GM18873 (cell line): ENCODE results near the gene PDE7B.

ENCODE experiments used
- ATAC-seq: cut with Tn5 transposase; IDR thresholded peaks from one replicate; pipeline ENCODE4 v1.9.1; 2021; ENCODE audit warnings: mild to moderate bottlenecking, moderate library complexity, moderate number of reproducible peaks; ENCODE audit not compliant: unreplicated experiment, low FRiP score

PDE7B gene

DNA sequence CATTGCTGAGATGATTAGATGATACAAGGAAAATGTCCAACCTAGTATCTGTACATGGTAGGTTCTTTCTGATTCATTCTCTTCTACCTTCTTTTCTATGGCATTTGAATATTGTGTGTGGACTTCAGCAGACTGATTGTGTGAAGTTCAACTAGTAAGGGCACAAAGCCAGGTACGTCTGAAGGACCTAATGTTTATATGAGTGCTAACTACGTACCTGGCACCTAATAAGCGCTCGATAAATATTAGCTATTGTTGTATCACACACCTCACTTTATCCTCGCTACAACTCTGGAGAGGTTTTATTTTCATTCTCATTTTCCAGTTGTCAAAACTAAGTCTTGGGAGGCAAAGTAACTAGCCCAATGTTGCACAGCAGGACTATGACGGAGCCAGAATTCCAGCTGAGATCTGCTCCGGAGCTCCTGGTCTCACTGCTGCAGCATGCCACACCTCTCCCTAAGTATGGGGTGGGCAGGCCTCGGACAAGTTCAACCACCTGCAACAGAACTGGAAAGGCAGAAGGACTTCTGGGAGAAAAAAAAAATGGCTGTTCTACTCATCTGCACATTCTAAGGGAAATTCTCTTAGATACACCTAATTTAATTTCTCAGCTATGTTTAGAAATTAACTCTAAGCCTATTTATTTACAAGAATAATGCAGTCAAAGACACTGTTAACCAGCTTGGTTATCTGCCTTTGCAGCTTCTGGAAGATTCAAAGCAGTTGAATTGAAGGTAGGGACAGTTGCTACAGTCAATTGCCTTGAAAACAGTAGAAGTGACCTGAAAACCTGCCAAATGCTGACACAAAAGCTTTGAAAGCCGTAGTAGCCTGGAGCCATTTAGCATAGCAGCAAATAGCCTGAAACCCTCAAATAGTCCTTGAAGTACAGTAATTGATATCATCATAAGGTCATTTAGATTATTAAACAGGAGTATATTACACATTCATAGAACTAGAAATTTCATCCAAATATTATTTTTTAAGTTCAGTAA is 165.0 kb downstream of the PDE7B start:
- ATAC-seq: no peak

DNA sequence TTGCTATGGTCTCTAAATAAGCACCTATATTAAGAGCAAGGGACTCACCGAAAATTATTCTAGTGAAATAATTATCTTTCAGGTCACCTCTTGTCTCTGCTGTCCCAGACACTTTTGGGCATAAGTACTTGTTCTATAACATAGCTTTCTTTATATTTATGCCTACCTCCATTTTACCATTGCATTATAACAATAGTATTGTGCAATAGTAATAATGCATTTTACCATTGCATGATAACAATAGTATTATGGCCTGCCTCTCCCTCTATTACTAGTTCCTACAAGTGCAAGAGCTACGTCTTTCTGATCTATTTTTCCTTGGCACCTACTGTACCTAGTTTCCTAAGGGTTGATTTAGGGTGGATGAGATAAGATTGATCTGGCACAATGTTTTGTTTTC is 169.2 kb downstream of the PDE7B start:
- ATAC-seq: no peak

DNA sequence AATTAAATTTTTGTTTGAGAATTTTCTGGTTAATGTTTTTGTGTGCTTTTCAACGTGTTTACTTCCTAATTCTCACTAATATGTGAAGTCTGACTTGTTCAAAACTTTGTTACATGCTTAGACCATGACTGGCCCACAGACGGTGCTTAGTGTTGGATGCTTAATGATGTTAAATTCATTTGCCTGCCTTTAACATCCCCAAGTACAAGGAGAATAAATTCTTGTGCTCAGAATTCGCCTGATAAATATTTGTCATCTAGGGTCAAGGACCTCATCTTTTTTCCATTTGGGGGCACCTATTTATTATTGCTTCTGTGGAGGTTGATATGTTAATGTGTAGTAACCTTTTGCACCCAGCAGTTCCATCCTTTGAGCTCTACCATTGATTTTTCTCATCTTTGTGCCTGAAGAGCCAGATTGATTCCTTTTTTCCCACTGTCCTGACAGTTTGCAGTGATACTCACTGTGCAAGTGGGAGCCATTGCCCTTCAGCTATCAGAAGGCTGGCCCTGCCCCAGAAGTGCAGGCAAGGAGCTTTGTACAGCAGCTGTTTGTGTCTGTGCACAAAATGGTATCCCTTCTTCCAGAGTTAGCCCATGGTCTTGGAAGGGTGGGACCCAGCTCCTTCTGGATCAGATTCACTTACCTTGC is 170.8 kb downstream of the PDE7B start:
- no peak for ATAC-seq

DNA sequence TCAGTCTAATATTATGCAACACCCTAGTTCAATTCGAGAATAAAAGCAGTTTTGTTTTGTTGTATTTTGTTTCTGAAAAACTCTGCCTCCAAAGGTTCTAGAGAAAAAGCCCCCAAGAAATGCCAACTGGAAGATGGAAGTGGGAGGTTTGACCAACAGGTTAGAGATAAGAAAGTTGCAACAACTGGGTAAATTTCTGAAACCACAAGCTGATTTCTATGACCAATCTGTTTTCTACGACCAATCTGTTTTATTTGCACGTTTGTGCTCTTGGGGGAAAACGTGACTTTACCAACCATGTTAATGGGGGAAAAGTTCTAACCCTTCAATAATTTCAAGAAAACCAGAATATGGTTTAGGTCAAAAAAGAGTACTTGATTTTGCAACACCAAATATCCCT is 173.2 kb downstream of the PDE7B start:
- ATAC-seq: no peak

DNA sequence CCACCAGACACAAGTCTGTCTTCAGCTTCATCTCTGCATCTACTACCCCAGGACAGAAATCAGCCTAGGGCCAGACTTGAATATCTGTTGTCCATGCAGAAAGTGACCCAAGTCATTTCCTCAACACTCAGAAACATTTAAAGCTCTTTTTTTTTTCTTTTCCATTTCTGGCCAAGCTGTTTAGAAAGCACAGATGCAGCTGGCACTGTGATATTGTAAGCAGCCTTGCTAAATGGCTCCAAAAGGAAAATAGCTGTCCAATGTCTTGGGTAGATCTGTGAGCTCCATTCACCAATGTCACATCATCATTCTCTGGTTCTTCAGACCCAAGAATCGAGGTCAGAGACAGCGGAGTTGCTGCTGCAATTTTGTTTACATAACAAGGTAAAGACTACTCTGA is 174.2 kb downstream of the PDE7B start:
- ATAC-seq: no peak

DNA sequence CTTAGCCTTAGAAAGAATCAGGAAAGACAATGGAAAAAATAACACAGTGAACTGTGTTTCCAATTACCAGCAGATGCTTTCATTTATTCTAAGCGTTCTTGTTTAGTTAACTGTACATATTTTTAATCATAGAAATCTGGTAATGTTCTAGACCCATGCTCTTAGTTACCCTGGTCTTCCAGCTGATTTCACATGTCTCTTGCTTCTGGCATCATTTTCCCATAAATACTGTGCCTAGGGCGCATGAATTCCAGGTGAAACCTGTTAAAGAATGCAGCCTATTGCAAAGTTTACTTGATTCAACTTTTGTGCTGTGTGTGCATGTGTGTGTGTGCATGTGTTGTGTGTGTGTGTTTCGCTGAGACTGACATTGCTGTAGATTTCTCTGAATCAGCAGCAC is 178.6 kb downstream of the PDE7B start:
- no peak for ATAC-seq

DNA sequence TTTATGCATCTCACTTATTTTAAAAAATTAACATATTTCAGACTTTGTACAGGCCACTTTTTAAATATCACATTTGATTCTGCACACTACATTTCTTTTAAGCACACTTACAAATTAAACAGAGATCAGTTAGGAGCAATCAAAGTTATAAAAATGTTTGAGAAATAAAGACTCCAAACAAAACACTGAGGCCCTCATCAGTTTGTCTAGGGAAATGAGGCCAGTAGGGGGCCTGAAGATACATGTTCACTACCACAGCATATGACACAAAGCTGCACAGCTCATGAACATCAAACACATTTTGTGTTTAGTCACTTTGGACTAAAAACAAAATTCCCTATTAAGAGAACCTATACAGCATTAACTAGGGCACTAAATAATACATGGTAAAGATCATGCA is 180.5 kb downstream of the PDE7B start:
- ATAC-seq: no peak

DNA sequence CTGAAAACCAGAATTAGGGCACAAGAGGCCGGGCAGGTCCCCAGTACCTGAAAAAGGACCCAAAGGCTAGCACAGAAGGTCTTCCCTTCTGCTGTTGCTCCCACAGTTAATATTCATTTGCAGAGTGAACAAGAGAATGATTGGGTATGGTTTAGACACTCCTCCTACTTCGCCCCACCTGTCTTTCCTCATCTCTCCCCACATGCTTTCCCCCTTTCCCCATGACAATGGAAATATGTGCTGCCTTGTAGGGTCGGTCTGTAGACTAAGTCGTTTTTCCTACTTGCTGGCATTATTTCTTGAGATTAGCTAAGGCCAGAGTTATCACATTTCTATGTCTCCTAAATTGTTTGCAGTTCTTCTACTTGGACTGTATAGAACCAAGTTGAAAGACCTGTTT is 181.9 kb downstream of the PDE7B start:
- ATAC-seq: no peak

DNA sequence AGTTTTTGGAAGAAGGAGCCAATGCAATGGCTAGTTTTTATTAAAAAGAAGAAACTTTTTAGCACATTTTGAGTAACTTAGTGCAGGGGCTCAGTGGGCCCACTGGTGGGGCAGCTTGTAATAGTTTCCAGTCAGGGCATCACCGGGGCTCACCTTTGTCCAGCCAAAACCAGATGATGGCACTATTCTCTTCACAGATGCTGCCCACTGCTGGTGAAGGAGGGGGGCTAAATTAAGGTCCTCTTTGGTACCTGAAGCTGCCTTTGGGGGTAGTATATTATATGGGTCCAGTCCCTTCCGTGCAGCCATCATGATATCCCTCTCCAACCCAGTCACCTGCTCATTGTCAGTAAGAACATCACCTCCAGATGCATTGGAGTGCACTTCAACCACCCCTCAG is 182.9 kb downstream of the PDE7B start:
- no peak for ATAC-seq

DNA sequence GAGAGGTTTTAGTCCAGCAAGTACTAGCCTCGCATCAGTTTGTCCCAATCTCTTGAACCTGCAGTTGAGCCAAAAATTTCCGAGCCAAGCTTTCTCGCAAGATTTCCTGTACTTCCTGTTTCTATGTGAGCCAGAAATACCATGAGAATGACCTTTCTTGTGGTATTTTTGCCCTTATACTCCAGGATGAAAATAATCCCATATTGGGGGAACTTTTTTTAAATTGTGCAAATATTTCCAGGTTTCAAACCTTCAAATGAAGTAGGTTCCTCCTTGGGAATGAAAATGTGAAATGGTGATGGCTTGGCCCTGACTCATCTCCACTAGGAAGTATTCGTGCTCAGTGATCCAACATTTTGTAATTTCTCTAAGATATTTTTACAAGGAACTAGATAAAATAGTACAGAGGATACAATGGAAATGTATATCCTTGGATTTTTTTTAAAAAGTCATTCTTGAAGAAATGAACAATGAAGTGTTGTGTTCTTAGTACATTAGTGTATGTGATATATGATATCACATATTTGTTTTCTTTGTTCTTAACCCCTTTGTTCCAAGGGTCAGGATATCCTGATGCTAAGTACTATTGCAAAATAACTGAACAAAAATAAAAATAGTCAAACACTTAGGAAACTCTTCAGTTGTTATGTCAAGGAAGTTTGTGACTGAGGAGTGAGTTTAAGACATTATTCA is 184.0 kb downstream of the PDE7B start:
- ATAC-seq: no peak

DNA sequence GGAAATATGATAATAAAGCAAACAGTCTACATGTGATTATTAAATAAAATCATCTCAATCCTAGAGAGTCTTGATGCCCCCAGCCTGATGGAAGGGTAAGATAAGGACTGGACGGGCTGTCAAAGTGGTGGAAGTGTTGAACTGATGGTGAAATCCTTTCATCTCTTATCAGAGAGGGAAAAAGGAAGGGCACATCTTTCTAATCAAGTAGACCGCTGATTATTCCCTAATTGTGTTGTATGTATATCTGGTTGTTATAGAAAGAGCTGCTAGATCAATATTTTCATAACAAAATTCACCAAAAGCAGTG is 184.5 kb downstream of the PDE7B start:
- no peak for ATAC-seq

DNA sequence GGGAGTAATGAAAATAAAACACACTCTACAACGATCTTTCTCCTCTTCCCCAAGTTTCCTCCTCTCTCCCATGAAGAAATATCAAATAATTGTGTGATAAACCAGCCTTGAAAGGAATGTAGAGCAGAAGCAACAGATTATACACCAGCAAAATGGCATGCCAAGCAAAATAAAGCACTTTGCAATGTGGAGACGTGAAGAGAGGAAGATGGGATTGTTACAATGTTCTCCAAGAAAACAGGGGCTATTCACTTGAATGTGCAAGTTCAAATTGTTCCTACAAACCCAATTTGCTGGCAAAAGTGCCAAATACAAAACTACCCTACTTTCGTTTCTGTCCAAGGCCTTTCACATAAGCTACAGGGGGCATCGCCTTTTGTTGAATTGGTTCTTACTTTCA is 185.1 kb downstream of the PDE7B start:
- no peak for ATAC-seq

DNA sequence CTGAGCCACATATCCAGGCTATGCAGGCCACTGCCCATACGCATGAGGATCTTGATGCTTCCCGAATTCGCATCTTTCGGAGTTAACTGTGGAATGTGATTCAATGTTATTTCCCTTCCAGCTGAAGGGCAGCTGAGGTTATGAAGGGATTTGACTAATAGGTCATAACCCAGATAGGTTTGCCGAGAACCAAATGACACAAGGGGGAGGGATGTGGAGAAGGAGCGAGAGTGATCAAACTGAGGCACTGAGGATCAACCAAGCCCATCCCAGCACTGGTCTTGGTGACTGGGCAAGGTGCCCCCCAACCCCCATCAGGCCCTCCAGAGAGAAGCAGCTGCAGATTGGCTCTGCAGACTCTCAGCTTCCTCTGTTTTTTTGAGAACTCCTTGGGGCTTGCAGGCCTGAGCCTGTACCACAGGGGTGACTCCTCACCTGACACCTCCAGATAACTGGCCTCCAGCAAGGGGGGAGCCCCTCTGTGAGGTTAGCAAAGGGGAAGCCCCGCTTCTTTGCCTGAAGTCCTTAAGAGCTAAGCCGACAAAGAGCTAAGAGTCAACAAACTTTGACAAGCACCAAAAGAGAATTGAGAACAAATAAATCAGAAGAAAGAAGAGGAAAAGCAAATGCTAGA is 185.9 kb downstream of the PDE7B start:
- no peak for ATAC-seq

DNA sequence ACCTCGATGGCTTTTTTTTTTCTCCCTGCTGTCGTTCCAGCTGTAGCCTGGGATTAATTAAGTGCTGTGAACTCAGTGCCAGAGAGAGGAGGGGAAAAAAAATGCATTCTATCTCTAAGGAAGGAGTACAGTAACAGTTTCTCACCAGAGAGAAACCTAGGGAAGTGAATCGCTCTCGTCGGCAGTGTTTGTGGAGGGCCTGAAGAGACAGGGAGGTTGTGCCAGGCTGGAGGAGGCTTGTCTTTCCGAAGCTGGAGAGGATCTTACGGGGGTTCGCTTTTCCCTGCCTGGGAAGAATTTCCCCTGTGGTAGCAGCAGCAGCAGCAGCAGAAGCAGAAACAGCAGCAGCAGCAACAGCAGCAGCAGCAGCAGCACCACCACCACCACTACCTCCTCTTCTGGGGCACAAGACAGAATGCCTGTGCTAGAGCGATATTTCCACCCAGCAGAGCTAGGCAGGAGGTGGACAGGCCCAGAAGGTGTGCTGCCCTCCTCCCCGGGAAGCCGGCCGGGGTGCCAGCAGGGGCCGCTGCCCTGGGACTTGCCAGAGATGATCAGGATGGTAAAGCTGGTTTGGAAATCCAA is 186.5 kb downstream of the PDE7B start:
- no peak for ATAC-seq

DNA sequence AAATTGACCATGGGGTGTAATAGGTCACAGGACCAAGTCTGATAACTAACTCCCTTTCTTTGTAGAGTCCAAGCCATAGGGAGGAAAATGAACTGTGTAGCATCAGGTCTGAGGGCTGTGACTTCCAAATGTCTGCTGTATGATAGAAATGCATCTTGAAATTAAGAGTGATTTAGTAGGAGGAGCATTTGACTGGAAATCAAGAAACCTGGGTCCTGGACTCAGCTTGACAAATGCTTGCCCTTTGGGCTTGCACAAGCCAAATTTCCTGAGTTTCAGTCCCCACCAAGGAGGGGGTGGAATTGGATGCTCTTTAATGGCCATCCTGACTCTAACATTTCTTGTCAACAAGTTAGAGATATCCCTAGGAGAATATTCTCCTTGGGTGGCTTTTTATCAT is 187.0 kb downstream of the PDE7B start:
- ATAC-seq: no peak

DNA sequence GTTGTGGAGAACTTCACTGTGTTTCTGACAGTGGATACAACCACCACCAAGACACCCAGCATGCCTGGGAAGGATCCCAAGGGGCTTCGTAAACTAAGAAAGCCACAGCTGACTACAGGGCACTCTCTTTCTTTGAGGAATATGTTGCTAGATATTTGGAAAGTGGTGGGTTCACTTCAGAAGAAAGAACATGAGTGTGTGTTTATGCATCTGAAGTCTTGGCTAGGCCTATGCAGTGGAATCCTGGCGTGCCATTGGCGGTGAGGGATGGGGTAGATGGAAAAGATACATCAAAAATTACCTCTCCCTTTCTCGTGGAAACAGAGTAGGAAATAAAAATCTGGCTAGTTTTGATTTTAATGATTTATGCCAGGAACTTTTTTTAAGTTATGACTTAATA is 187.7 kb downstream of the PDE7B start:
- ATAC-seq: no peak

DNA sequence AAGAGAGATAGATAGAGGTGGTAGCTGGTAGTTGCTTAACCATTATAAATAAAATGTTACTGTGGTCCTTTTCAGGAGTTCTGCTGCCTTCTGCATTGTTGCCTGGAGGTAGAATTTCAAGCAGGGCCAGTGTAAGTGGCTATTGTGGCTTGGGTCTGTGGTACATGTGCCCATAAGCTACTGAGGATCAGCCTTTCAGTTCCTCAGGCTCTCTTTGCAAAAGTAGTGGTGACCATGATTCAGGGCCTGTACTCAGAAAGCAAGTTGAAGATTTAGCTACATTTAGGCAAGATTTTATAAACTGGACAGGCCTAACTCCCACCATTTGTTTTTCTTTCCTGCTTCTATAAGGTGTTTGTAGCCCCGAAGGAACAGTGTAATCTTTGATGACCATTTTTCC is 199.0 kb downstream of the PDE7B start:
- ATAC-seq: no peak

DNA sequence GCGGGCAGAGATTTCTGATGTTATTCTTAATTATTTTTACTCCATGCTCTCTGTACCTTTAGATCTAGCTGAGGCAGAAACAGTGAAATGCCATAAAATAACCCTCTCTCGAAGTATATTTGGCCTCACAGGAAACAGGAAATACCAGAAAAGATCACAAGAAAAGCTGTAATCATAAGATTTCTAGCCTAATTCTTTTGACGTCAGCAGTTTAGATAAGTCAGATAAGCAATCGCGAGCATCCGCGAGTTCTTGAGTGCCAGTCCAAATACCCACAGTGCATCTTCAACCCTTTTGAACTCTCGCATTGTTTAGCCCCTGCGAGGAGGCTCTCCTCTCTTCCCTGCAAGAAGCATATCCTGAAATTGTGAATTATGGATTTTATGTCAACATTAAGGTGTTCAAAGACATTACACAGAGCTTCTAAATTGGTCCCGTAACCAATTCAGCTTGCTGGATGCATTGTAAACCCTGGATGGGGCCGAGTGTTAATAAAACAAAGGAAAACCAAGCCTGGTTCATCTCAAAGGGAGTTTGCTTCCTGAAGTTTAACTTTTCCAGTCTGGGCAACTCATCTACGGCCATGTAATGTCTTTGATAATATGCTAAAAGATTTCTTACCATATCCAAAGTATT is 199.8 kb downstream of the PDE7B start:
- ATAC-seq: no peak

DNA sequence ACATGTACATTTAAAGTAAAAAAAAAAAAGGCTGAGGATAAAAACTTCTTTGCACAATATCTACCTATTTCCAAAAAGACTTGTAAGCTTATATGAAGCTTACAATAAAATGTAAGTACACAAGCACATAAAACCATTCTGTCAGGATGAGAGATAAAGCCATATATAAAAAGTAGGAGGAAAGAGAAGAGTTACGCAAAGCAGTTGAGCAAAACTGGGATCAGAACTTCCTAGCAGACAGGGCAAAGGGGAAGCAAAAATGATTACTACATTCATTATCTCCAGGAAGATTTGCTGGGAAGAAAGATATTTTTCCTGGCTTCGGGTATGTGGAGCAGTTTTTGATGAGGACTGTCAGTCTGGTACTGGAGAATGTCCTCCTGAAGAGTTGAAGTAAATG is 200.5 kb downstream of the PDE7B start:
- ATAC-seq: no peak

DNA sequence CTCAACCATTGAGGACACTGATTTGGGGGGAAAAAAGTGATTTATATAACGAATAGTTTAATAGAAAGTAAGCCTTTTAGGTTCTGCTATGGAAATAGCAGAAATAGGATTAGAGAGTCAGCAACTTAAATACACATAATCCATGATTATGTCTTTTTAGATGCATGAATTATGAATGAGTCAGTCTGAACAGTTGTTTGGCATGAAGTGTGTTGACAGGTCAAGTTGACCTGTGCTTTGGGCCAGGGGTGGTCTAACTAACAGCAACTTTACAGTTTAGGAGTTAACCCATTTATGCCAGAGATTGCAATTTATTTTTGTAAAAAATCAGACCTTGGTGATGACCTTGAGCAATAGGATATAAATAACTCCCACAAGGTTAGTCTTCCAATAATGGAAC is 207.4 kb downstream of the PDE7B start:
- no peak for ATAC-seq
